SH-SY5Y (cell line): ENCODE results near the gene EPC2.

Experiments
- GATA2 ChIP-seq: IDR thresholded peaks from 2 replicates; pipeline ENCODE4 v1.6.1; 2011; ENCODE audit warnings: mild to moderate bottlenecking, low read depth, low read length
- GATA3 ChIP-seq: IDR thresholded peaks from 2 replicates; pipeline ENCODE4 v1.6.1; 2011; ENCODE audit warnings: low read depth, mild to moderate bottlenecking, low read length, moderate library complexity

GRCh38 chr2:148596018-148596417 is 48.5 kb upstream of the EPC2 start:
- TF ChIP-seq GATA3 (no peak), GATA2 (no peak)
